NCI-H524 (cell line): ENCODE data around the gene SVIL.
"Not testable (repeated sequence)": the region's sequence is repeated elsewhere in the genome, so short reads cannot be mapped to it uniquely, and the experiment has no call there.

ENCODE experiments used
- DNase-seq, 2 experiments: peaks; one replicate each; lab custom pipeline; 2025; lab: John Stamatoyannopoulos, UW

SVIL gene

GRCh38 chr10:29620112-29620690 lies 14.6 kb downstream of the SVIL start:
- DNase-seq: no peak

- no peak for DNase-seq
Measured at GRCh38 chr10:29619241-29619669, 15.5 kb downstream of the SVIL start.

GRCh38 chr10:29618341-29619171 lies 16.2 kb downstream of the SVIL start:
- peak in 1 of 2 experiments; percentile 13 for DNase-seq

- DNase-seq: peak in 1 of 2 experiments; percentile 58
Measured at GRCh38 chr10:29617880-29618340, 16.9 kb downstream of the SVIL start.

- no peak for DNase-seq
Measured at GRCh38 chr10:29616542-29616941, 18.2 kb downstream of the SVIL start.

GRCh38 chr10:29615195-29615594 lies 19.6 kb downstream of the SVIL start:
- no peak for DNase-seq

- DNase-seq: not testable (repeated sequence)
Measured at GRCh38 chr10:29614289-29614688, 20.5 kb downstream of the SVIL start.

- no peak for DNase-seq
Measured at GRCh38 chr10:29613791-29614190, 21.0 kb downstream of the SVIL start.

GRCh38 chr10:29613196-29613595 lies 21.6 kb downstream of the SVIL start:
- no peak for DNase-seq

GRCh38 chr10:29612657-29613056 lies 22.1 kb downstream of the SVIL start:
- no peak for DNase-seq

GRCh38 chr10:29611781-29612381 lies 22.9 kb downstream of the SVIL start:
- DNase-seq: no peak

GRCh38 chr10:29610876-29611647 lies 23.7 kb downstream of the SVIL start:
- no peak for DNase-seq

GRCh38 chr10:29610331-29610730 lies 24.4 kb downstream of the SVIL start:
- DNase-seq: not testable (repeated sequence)

GRCh38 chr10:29609696-29610095 lies 25.1 kb downstream of the SVIL start:
- no peak for DNase-seq

- DNase-seq: no peak
Measured at GRCh38 chr10:29608476-29609301, 26.1 kb downstream of the SVIL start.

GRCh38 chr10:29608062-29608461 lies 26.7 kb downstream of the SVIL start:
- DNase-seq: peak in 1 of 2 experiments; percentile 2

GRCh38 chr10:29607576-29607975 lies 27.2 kb downstream of the SVIL start:
- no peak for DNase-seq

GRCh38 chr10:29606693-29607092 lies 28.1 kb downstream of the SVIL start:
- DNase-seq: not testable (repeated sequence)

- no peak for DNase-seq
Measured at GRCh38 chr10:29604291-29604825, 30.4 kb downstream of the SVIL start.

GRCh38 chr10:29603223-29603896 lies 31.4 kb downstream of the SVIL start:
- no peak for DNase-seq
